ACC112 (cell line): ENCODE results near the gene KHSRP.
"Not testable (repeated sequence)": the region's sequence is repeated elsewhere in the genome, so short reads cannot be mapped to it uniquely, and the experiment has no call there.

Source experiments
- H2AFZ ChIP-seq: fragments of 200-600 bp; sonication (generic); one replicate; pipeline ENCODE4 v1.6.0; 2017; ENCODE audit warnings: antibody characterized with exemption, low read length; ENCODE audit not compliant: unreplicated experiment
- H3K27ac ChIP-seq: fragments of 200-600 bp; sonication (generic); 2 replicates; pipeline ENCODE4 v1.5.1; 2014; ENCODE audit warnings: low read depth, mild to moderate bottlenecking, antibody characterized with exemption, low read length, moderate library complexity
- H3K27me3 ChIP-seq: fragments of 200-600 bp; sonication (generic); 2 replicates; pipeline ENCODE4 v1.6.1; 2014; ENCODE audit warnings: mild to moderate bottlenecking, antibody characterized with exemption, low read length, moderate library complexity, mixed read lengths; ENCODE audit not compliant: insufficient read depth
- H3K36me3 ChIP-seq: fragments of 200-600 bp; sonication (generic); 2 replicates; pipeline ENCODE4 v1.6.1; 2016; ENCODE audit warnings: mild to moderate bottlenecking, antibody characterized with exemption, low read length, moderate library complexity, mixed read lengths; ENCODE audit not compliant: insufficient read depth
- H3K4me1 ChIP-seq: fragments of 200-600 bp; sonication (generic); one replicate; pipeline ENCODE4 v1.6.1; 2016; ENCODE audit warnings: low read length, mixed read lengths; ENCODE audit not compliant: insufficient read depth, unreplicated experiment, control insufficient read depth
- H3K4me3 ChIP-seq: fragments of 200-600 bp; sonication (generic); 2 replicates; pipeline ENCODE4 v1.5.1; 2014; ENCODE audit warnings: mild to moderate bottlenecking, low read depth, low read length
- H3K79me2 ChIP-seq: fragments of 200-600 bp; sonication (generic); one replicate; pipeline ENCODE4 v1.6.0; 2016; ENCODE audit warnings: low read length; ENCODE audit not compliant: control insufficient read depth, unreplicated experiment, insufficient read depth

KHSRP gene

DNA sequence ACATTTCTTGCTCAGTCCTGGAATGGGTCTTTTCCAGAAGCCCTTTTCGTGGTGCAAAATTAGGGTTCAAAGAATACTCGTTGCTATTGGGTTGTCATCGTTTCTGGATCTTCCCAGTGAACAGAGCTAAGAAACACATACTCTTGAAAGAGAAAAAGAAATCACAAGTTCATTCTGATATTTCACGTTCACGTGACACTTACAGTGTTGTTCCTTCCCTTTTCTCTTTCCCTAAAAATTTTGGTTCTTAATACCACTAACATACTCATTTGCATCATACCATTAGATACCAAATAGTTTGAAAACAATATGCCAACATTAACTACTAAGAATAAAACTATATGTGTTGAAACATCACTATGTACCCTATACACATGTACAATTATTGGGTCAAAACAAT lies 18.2 kb downstream of the KHSRP start:
- H3K4me3 ChIP-seq: no peak overlapping the region
- no peaks in the 10 kb centered on the region for H3K27me3 ChIP-seq
- no peaks in the 10 kb centered on the region for H3K4me1 ChIP-seq
- no peak overlapping the region for H3K27ac ChIP-seq
- no peaks in the 10 kb centered on the region for H3K79me2 ChIP-seq
- H2AFZ ChIP-seq: no peak overlapping the region
- H3K36me3 ChIP-seq: no peaks in the 10 kb centered on the region

DNA sequence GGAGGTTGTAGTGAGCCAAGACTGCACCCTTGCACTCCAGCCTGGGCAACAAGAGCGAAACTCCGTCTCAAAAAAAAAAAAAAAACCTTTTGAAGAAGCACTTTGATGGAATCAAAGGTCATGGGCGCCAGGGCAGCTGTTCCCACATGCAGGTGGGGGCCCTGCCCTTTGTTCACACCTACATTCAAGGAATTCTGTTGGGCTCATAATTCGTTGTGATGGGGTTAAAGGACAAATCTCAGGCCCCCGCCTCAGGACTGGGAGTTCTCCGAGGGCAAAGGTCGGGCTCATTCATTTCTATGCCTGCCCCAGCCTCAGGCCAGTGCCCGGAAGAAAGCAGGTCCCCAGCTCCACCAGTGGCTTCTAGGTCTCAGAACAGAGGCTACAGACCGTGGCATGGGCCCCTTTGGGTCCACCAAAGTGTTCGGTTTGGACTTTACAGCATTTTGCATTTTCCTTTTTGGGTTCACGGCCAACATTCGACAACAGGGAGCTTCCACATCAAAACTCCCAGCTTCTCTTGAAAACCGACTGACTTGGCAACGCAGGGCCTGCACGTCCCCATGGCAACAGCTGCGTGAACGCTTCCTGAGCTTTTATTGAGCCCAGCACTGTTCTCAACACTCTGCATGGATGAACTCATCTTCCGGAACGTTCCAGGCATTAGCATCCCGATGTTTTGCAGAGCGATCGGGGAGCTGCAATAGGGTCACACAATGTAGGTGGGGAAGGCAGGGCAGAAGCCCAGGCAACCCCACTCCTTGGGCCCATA lies 21.6 kb downstream of the KHSRP start:
- Histone ChIP-seq H3K79me2 (no peaks in the 10 kb centered on the region), H3K36me3 (no peaks in the 10 kb centered on the region), H3K27ac (no peak overlapping the region), H3K4me3 (no peak overlapping the region), H3K27me3 (no peaks in the 10 kb centered on the region), H2AFZ (no peak overlapping the region), H3K4me1 (no peaks in the 10 kb centered on the region)

DNA sequence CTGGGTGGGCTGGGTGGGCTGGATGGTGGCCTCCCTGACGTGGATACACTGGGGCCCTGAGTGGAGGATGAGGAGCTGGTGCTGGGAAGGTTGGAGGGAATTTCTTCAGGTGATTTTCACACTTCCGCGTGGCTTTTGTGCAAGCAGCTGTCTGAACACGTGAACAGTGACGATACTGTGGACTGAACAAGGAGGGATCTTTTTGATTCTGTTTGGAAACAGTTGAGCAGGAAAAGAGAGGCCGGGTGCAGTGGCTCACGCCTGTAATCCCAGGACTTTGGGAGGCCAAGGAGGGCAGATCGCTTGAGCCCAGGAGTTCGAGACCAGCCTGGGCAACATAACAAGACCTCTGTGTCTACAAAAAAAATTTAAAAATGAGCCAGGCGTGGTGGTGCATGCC lies 22.6 kb downstream of the KHSRP start:
- Histone ChIP-seq H2AFZ (no peak overlapping the region), H3K36me3 (no peaks in the 10 kb centered on the region), H3K27me3 (no peaks in the 10 kb centered on the region), H3K4me3 (no peak overlapping the region), H3K27ac (no peak overlapping the region), H3K79me2 (no peaks in the 10 kb centered on the region), H3K4me1 (no peaks in the 10 kb centered on the region)

DNA sequence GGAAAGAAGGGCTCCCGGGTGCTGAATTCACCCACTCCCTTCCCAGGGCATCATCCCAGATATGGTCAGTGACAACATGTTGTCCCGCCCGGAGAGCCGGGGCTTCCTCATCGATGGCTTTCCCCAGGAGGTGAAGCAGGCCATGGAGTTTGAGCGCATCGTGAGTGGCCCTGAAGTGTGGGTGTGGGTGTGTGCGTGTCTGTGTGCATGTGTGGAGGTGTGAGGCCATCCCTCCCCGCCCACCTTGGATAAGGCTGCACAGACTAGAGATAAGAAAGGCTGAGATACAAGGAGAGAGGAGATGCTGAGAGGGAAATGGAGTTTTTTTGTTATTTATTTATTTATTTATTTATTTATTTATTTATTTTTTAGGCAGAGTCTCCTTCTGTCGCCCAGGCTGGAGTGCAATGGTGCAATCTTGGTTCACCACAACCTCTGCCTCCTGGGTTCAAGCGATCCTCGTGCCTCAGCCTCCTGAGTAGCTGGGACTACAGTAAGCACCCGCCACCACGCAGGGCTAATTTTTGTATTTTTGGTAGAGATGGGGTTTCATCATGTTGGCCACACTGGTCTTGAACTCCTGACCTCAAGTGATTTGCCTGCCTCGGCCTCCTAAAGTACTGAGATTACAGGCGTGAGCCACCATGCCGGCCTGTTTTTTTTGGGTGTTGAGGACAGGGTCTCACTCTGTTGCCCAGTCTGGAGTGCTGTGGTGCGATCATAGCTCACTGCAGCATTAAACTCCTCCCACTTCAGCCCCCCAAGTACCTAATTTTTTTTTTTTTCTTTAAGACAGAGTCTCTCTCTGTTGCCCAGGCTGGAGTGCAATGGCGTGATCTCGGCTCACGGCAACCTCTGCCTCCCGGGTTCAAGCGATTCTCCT lies 24.3 kb downstream of the KHSRP start:
- H3K27me3 ChIP-seq, H3K79me2 ChIP-seq, H3K4me1 ChIP-seq, H3K4me3 ChIP-seq, H3K36me3 ChIP-seq, H3K27ac ChIP-seq, H2AFZ ChIP-seq: not testable (repeated sequence)

DNA sequence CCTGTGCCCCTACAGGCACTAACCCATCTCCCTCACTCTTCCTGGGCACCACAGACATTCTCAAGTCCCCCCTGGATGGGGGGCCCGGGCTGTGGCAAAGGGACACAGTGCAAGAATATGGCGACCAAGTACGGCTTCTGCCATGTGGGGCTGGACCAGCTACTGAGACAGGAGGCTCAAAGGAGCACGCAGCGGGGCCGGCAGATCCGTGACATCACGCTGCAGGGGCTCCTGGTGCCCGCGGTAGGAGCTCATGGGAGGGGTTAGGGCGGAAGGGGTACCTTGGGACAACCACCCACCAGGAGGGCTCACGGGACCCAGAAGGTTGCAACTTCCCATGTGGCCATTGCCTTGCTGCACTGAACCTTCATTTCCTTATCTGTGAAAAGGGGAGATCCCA lies 28.3 kb downstream of the KHSRP start:
- Histone ChIP-seq H3K79me2 (peaks cover 16% of the 10 kb centered on the region), H3K27ac (no peak overlapping the region), H3K27me3 (no peaks in the 10 kb centered on the region), H3K36me3 (no peaks in the 10 kb centered on the region), H3K4me3 (no peak overlapping the region), H3K4me1 (peaks cover 8% of the 10 kb centered on the region), H2AFZ (no peak overlapping the region)

DNA sequence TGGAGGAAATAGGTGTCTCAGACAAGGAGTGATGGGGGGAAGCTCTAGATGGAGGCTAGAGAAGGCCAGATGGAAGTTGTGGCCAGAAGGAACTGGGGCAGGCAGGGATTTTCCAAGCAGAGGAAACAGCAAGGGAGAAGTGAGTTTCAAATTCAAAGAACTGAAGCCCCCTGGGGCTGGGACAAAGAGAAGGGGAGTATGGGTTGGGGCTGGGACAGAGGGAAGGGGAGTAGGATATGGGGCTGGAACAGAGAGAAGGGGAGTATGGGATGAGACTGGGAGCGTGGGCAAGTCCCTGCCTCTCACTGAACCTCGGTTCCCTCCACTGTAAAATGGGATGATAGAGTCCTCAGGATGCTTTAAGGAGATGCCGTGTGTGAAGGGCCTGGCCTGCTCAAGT lies 29.8 kb downstream of the KHSRP start:
- no peak overlapping the region for H3K27ac ChIP-seq

DNA sequence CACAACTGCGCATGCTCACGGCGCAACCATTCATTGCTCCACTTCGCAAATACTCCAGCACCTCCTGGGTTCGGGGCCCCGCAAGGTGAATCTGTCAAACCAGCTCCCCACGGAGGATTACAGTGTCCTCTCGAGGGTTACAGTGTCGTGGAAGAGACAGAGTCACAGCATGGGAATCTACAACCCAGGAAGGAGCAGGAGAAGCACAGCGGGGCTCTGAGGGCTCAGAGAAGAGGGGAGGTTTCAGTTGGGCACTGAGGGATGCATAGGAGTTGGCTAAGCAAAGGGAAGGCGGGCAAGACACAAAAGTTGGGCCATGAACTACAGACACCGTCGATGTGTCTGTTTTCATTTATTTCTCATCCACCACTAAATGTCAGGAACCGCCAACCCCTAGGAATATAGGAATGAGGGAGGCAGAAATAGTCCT lies 30.6 kb downstream of the KHSRP start:
- peak overlapping the region; percentile 97 for H3K27ac ChIP-seq
- no peaks in the 10 kb centered on the region for H3K27me3 ChIP-seq
- peaks cover 8% of the 10 kb centered on the region for H3K4me1 ChIP-seq
- peak overlapping the region; percentile 99 for H3K4me3 ChIP-seq
- H3K79me2 ChIP-seq: peaks cover 20% of the 10 kb centered on the region
- H3K36me3 ChIP-seq: 0 out of 2 replicates have a peak, but pooled peaks cover 3% of the 10 kb centered on the region
- H2AFZ ChIP-seq: peak overlapping the region; percentile 99

More for the DNA sequence above, 29.8 kb downstream of the KHSRP start:
- Histone ChIP-seq H3K27me3 (no peaks in the 10 kb centered on the region), H3K4me3 (no peak overlapping the region), H3K4me1 (peaks cover 8% of the 10 kb centered on the region), H3K36me3 (0 out of 2 replicates have a peak, but pooled peaks cover 3% of the 10 kb centered on the region), H3K79me2 (peaks cover 20% of the 10 kb centered on the region), H2AFZ (no peak overlapping the region)

DNA sequence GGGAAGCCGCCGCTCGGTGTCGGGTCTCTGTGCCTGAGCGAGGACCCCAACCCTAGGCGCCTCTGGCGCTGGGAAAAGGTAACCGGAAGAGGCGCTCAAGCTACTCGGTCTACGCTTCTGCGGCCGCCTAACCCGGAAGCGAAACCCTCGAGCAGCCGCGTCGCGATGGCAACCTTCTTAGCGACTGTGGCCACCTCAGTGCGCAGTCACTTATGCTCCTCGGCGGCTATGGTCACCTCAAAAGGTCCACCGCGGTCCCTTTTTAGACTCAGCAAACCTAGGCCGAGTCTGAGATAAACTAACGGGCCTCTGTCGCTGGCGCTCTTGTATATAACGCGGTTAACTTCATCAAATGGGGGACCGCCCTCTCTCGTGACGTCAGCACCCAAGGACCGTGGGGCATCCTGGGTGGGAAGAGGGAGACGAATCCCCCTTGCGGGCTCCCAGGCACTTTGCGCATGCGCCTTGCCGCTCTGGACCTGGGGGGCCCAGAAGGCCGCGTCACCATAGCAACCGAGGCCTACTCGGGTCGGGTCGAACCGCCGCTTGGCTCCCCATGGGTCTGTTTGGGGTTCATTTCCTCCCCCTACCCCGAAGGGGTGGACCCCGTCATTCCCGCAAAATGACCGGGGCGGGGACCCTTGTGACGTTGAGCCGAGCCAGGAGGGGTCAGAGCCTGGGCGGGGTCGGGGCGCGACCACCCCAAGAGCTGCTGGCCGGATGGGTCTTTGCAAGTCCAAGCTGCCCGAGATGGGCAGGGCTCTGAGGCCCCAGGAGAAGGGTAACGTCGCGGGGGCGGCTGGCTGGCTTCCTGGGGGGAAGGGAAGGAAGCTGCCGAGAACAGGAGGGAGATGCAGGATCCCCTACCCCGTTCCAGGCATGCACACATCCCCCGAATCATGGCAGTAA lies 31.3 kb downstream of the KHSRP start, which contains the start of gene GTF2F1:
Gene GTF2F1, minus strand, starts transcription at position 91 of the 909 bp plus-strand sequence. CDS start 169 bp downstream, outside the sequence.
- Histone ChIP-seq H3K27me3 (no peaks in the 10 kb centered on the region), H3K4me1 (peaks cover 8% of the 10 kb centered on the region), H3K79me2 (peaks cover 20% of the 10 kb centered on the region), H2AFZ (peak within 1 kb of the TSS; percentile 99), H3K4me3 (peak within 1 kb of the TSS; percentile 99), H3K27ac (peak within 1 kb of the TSS; percentile 97), H3K36me3 (0 out of 2 replicates have a peak, but pooled peaks cover 3% of the 10 kb centered on the region)

DNA sequence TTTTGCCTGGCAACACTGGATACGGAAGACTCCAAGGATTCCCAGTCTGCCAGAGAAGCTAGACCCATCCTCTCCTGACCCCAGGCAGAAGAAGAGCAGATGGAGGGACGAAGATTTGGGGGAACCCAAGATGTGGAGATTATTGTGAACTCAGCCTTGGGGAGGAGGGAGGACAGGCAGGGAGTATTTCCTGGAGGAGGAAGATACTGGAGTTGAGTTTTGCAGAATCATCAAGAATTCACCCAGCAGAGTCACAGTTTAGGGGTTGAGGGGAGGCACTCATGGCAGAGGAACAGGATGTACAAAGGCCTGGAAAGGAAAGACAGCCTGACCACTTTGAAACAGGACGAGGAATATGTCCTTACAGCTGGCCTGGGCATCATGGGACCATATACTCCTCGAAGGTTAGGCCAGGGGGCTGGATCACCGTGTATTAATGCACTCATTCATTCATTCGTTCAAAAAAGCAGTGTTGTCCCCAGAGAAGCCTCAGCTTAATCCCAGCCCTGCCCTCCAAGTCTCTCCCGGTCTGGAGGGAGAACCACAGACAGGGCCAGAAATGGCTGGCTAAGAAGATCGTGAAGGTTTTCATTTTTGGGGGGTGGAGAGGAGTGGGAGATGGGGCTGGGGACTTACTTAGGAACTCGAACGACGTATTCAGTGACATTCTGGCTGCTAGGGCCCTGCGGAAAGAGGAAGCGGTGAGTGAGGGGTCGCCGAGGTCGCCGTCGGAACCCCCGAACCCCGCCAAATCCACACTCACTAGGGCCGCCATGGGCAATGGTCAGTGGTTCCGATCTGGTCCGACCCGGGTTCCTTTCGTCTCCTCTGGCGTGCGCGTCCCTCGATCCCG lies 32.2 kb downstream of the KHSRP start:
- H3K27me3 ChIP-seq: no peaks in the 10 kb centered on the region
- H3K79me2 ChIP-seq: peaks cover 20% of the 10 kb centered on the region
- H3K36me3 ChIP-seq: 0 out of 2 replicates have a peak, but pooled peaks cover 6% of the 10 kb centered on the region
- peak overlapping the region; percentile 99 for H3K4me3 ChIP-seq
- peak overlapping the region; percentile 97 for H3K27ac ChIP-seq
- peak overlapping the region; percentile 99 for H2AFZ ChIP-seq
- H3K4me1 ChIP-seq: peaks cover 8% of the 10 kb centered on the region
